Astrocyte (in vitro differentiated cells and primary cell): ENCODE results near the gene PCDHGC4. TPM values are rescaled to one million over a fixed set of nuclear protein-coding genes. Genes with fewer than 3 reads are reported as not detected.

Source experiments
- DNase-seq: peaks from one replicate; pipeline ENCODE4 v3.0.0-alpha.2; 2010; ENCODE audit warnings: low read depth
- FAIRE-seq: peaks from 2 replicates; lab custom pipeline; 2011; peaks lifted over from hg19 to GRCh38; lab: Jason Lieb, UNC
- H2AFZ ChIP-seq: 2 replicates; pipeline ENCODE4 v1.6.0; 2012; ENCODE audit warnings: low read depth, low read length, inconsistent platforms
- H3K27ac ChIP-seq: 2 replicates; pipeline ENCODE4 v1.5.1; 2011; ENCODE audit warnings: low read depth, low read length, inconsistent platforms
- H3K27me3 ChIP-seq: 2 replicates; pipeline ENCODE4 v1.6.0; 2011; ENCODE audit warnings: low read length, inconsistent platforms; ENCODE audit not compliant: insufficient read depth
- H3K36me3 ChIP-seq: 2 replicates; pipeline ENCODE4 v1.5.1; 2011; ENCODE audit warnings: low read length, inconsistent platforms; ENCODE audit not compliant: insufficient read depth
- H3K4me1 ChIP-seq: 2 replicates; pipeline ENCODE4 v1.5.1; 2011; ENCODE audit warnings: low read length, inconsistent platforms; ENCODE audit not compliant: insufficient read depth
- H3K4me2 ChIP-seq: 2 replicates; pipeline ENCODE4 v1.6.0; 2012; ENCODE audit warnings: low read length, inconsistent platforms
- H3K4me3 ChIP-seq: 2 replicates; pipeline ENCODE4 v1.5.1; 2011; ENCODE audit warnings: low read depth, mild to moderate bottlenecking, low read length, inconsistent platforms; ENCODE audit not compliant: insufficient read depth
- H3K79me2 ChIP-seq: 2 replicates; pipeline ENCODE4 v1.6.0; 2012; ENCODE audit warnings: mild to moderate bottlenecking, low read length, inconsistent platforms; ENCODE audit not compliant: insufficient read depth
- H3K9ac ChIP-seq: 2 replicates; pipeline ENCODE4 v1.6.0; 2012; ENCODE audit warnings: mild to moderate bottlenecking, low read length, inconsistent platforms
- H3K9me3 ChIP-seq: 2 replicates; pipeline ENCODE4 v1.5.1; 2012; ENCODE audit warnings: low read depth, mild to moderate bottlenecking, low read length, inconsistent platforms; ENCODE audit not compliant: insufficient read depth
- H4K20me1 ChIP-seq: 2 replicates; pipeline ENCODE4 v1.6.0; 2012; ENCODE audit warnings: low read length, inconsistent platforms; ENCODE audit not compliant: insufficient read depth
- H3K27ac Mint-ChIP-seq: one replicate; pipeline ENCODE4 v1.8.0; 2021; ENCODE audit warnings: mild to moderate bottlenecking, mixed read lengths; ENCODE audit not compliant: unreplicated experiment
- H3K27me3 Mint-ChIP-seq: one replicate; pipeline ENCODE4 v1.8.0; 2021; ENCODE audit warnings: low read depth, mixed read lengths; ENCODE audit not compliant: unreplicated experiment
- H3K36me3 Mint-ChIP-seq: one replicate; pipeline ENCODE4 v1.8.0; 2021; ENCODE audit warnings: low read depth, mixed read lengths; ENCODE audit not compliant: unreplicated experiment
- H3K4me1 Mint-ChIP-seq: one replicate; pipeline ENCODE4 v1.8.0; 2021; ENCODE audit warnings: low read depth, mixed read lengths; ENCODE audit not compliant: unreplicated experiment
- H3K4me3 Mint-ChIP-seq: one replicate; pipeline ENCODE4 v1.8.0; 2021; ENCODE audit warnings: mild to moderate bottlenecking, moderate library complexity, mixed read lengths; ENCODE audit not compliant: unreplicated experiment
- H3K9me3 Mint-ChIP-seq: one replicate; pipeline ENCODE4 v1.8.0; 2021; ENCODE audit warnings: mild to moderate bottlenecking, mixed read lengths; ENCODE audit not compliant: unreplicated experiment
- CTCF ChIP-seq: IDR thresholded peaks from 2 replicates; pipeline ENCODE4 v1.5.1; 2011; ENCODE audit warnings: low read depth, mild to moderate bottlenecking, inconsistent platforms, low read length, moderate library complexity; ENCODE audit not compliant: insufficient read depth
- EZH2 ChIP-seq: IDR thresholded peaks from 2 replicates; pipeline ENCODE4 v1.6.1; 2012; ENCODE audit warnings: mild to moderate bottlenecking, low read length, inconsistent platforms; ENCODE audit not compliant: insufficient read depth
- total RNA-seq: library from RNA; stranded (reverse); gene quantifications from 2 replicates; pipeline ENCODE4 v1.2.1, GENCODE V29; 2021

The PCDHGC4 gene
- total RNA-seq, 1 donor from 2014 or later, result 7.4 TPM

- no peak for FAIRE-seq
- H3K27ac ChIP-seq, result peak overlapping the region; percentile 93
- no peak overlapping the region for H2AFZ ChIP-seq
- H3K4me2 ChIP-seq, result no peak overlapping the region
- Mint-ChIP-seq H3K9me3 (peaks cover 1% of the 10 kb centered on the region), H3K27me3 (no peaks in the 10 kb centered on the region), H3K4me3 (no peak overlapping the region), H3K27ac (peak overlapping the region; percentile 85), H3K36me3 (peaks cover 22% of the 10 kb centered on the region), H3K4me1 (peaks cover 65% of the 10 kb centered on the region)
- H3K4me1 ChIP-seq, result peaks cover 37% of the 10 kb centered on the region
- H4K20me1 ChIP-seq, result no peaks in the 10 kb centered on the region
- TF ChIP-seq EZH2 (no peak), CTCF (no peak)
- H3K9me3 ChIP-seq, result no peaks in the 10 kb centered on the region
- peaks cover 3% of the 10 kb centered on the region for H3K79me2 ChIP-seq
- no peak for DNase-seq
- peaks cover 26% of the 10 kb centered on the region for H3K36me3 ChIP-seq
- H3K27me3 ChIP-seq, result no peaks in the 10 kb centered on the region
- H3K9ac ChIP-seq, result peak overlapping the region; percentile 84
- H3K4me3 ChIP-seq, result no peak overlapping the region
These were observed 30.3 kb downstream of the PCDHGC4 start for GRCh38 chr5:141515141-141515540.

- Histone ChIP-seq H3K9me3 (no peaks in the 10 kb centered on the region), H3K27ac (peak overlapping the region; percentile 1), H3K79me2 (peaks cover 3% of the 10 kb centered on the region), H3K4me2 (no peak overlapping the region), H3K4me1 (peaks cover 45% of the 10 kb centered on the region), H3K36me3 (peaks cover 18% of the 10 kb centered on the region), H2AFZ (no peak overlapping the region), H3K9ac (no peak overlapping the region), H4K20me1 (no peaks in the 10 kb centered on the region), H3K4me3 (no peak overlapping the region), H3K27me3 (no peaks in the 10 kb centered on the region)
- H3K27me3 Mint-ChIP-seq, result no peaks in the 10 kb centered on the region
- FAIRE-seq (no peak), DNase-seq (no peak)
- peaks cover 24% of the 10 kb centered on the region for H3K36me3 Mint-ChIP-seq
- TF ChIP-seq EZH2 (no peak), CTCF (no peak)
- H3K27ac Mint-ChIP-seq, result peak overlapping the region; percentile 85
- peaks cover 1% of the 10 kb centered on the region for H3K9me3 Mint-ChIP-seq
- no peak overlapping the region for H3K4me3 Mint-ChIP-seq
- H3K4me1 Mint-ChIP-seq, result peaks cover 73% of the 10 kb centered on the region
These were observed 31.3 kb downstream of the PCDHGC4 start for GRCh38 chr5:141515946-141516671.

- Mint-ChIP-seq H3K4me1 (peaks cover 74% of the 10 kb centered on the region), H3K4me3 (peak overlapping the region; percentile 43), H3K27me3 (no peaks in the 10 kb centered on the region), H3K27ac (no peak overlapping the region), H3K9me3 (peaks cover 1% of the 10 kb centered on the region), H3K36me3 (peaks cover 24% of the 10 kb centered on the region)
- no peaks in the 10 kb centered on the region for H3K9me3 ChIP-seq
- TF ChIP-seq CTCF, result no peak
- H2AFZ ChIP-seq, result no peak overlapping the region
- H3K4me2 ChIP-seq, result no peak overlapping the region
- no peaks in the 10 kb centered on the region for H3K27me3 ChIP-seq
- H3K4me3 ChIP-seq, result no peak overlapping the region
- H3K4me1 ChIP-seq, result peaks cover 47% of the 10 kb centered on the region
- no peak for DNase-seq
- H3K9ac ChIP-seq, result no peak overlapping the region
- H3K27ac ChIP-seq, result peak overlapping the region; percentile 1
- peaks cover 13% of the 10 kb centered on the region for H3K36me3 ChIP-seq
- no peaks in the 10 kb centered on the region for H4K20me1 ChIP-seq
- H3K79me2 ChIP-seq, result peaks cover 3% of the 10 kb centered on the region
- FAIRE-seq, result no peak
These were observed 31.8 kb downstream of the PCDHGC4 start for GRCh38 chr5:141516672-141517025.
